ENCODE data around the gene DOCK4. TPM values are rescaled to one million over a fixed set of nuclear protein-coding genes. Genes with fewer than 3 reads are reported as not detected.

The DOCK4 gene
- polyA plus RNA-seq, 4 donors, result 16.9 to 29.9 (median 21.1) TPM

- no peak for DNase-seq (ENCODE audit: low read depth in 4 of 4, low spot score in 2 of 4)
Observed at GRCh38 chr7:111756687-111757178, 449.5 kb downstream of the DOCK4 start.

- no peak for DNase-seq (ENCODE audit: low read depth in 4 of 4, low spot score in 2 of 4)
Observed at GRCh38 chr7:111755383-111755782, 450.8 kb downstream of the DOCK4 start.

DNA sequence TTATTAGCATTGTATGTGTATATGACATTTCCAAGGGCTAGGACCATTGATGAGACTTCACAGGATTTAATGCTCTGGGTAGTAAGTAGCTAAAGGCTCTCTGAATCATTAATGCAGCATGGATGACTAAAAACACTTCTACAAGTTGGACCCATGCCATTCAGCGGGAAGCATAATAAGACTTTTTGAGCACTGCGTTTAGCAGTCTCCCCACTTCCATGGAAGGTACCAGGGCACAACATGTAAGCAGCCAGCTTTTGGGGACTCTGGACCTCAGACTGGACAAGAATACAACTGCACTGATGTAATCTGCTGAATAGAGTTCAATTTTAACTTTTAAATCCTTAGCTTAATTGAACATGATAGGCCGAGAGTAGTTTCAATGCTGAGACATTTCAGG lies 452.2 kb downstream of the DOCK4 start:
- DNase-seq (ENCODE audit: low read depth in 4 of 4, low spot score in 2 of 4), result no peak

DNA sequence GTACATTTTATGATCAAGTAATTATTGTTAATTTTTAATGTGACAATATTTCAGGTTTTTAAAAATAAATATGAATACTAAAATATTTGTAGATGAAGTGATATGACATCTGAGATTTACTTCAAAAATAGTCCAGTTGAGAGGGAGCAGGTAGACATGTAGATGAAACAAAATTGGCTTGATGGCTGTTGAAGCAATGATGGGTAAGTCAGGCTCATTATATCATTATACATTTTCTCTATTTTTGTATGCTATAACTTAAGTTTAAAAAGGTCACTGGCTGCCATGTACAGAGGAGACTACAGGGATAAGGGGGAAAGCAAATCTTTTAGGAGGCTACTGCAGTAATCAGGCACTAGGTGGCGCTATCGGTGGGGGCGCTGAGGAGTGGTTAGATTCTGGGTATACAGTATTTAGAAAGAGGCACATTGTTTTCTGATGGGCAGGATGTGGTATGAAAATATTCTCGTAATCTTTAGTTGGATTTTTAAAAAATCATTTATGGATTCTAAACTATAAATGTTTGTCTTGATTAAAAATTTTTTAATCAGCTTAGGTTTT lies 454.1 kb downstream of the DOCK4 start:
- DNase-seq (ENCODE audit: low read depth in 4 of 4, low spot score in 2 of 4), result no peak

DNA sequence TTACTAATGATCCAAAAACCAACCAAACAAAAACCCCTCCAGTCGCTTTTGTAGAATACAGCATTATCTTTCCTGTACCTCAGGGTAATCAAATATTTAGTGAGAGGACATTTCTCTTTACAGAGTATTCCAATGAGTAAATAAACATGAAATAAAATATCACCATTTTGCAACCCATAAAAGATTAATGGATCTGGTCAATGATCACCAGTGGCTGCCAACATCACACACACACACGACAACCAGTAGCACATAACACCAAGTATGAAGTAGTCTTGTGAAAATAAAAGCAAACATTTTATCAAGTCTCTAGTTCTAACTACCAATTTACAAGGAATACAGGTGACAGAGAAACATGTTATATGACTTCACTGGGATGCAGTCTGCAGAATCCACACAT lies 455.3 kb downstream of the DOCK4 start:
- no peak for DNase-seq (ENCODE audit: low read depth in 4 of 4, low spot score in 2 of 4)

GRCh38 chr7:111750228-111750627 lies 456.0 kb downstream of the DOCK4 start:
- no peak for DNase-seq (ENCODE audit: low read depth in 4 of 4, low spot score in 2 of 4)

DNA sequence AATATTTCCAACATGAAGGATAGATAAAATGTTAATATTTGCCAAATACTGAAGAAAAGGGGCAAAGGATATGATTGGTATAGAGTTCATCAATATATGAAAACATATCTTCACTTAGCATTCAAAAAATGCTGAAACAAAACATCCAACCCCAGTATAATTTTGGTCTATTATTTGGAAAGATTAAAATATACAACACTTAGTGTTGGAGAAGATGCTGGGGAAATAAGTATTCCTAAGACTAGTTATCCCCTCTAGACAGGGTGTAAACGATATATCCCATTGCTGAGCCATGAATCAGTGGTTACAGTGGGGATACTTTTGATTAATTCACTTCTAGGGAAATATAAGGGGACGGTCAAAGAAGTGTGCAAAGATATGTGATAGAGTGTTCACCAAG lies 456.6 kb downstream of the DOCK4 start:
- DNase-seq (ENCODE audit: low read depth in 4 of 4, low spot score in 2 of 4), result no peak

- DNase-seq (ENCODE audit: low read depth in 4 of 4, low spot score in 2 of 4), result no peak
Observed at GRCh38 chr7:111747718-111748117, 458.5 kb downstream of the DOCK4 start.

DNA sequence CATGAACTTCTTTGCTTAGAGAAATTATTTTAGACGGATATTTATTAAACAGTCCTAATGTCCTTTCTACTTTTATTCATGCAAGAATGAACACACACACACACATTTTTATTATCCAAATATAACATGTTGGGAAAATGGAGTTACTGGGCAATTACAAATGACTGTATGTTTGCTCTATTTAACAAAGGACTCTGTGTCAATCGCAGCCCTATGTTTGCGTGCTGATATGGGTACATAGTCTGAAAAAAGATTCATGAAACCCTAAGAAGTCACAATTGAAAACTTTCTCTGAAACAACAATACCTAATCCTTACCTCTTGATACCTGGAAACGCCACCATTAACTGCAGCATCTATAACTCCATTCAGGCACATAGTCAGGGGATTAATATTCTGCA lies 459.2 kb downstream of the DOCK4 start:
- no peak for DNase-seq (ENCODE audit: low read depth in 4 of 4, low spot score in 2 of 4)

DNA sequence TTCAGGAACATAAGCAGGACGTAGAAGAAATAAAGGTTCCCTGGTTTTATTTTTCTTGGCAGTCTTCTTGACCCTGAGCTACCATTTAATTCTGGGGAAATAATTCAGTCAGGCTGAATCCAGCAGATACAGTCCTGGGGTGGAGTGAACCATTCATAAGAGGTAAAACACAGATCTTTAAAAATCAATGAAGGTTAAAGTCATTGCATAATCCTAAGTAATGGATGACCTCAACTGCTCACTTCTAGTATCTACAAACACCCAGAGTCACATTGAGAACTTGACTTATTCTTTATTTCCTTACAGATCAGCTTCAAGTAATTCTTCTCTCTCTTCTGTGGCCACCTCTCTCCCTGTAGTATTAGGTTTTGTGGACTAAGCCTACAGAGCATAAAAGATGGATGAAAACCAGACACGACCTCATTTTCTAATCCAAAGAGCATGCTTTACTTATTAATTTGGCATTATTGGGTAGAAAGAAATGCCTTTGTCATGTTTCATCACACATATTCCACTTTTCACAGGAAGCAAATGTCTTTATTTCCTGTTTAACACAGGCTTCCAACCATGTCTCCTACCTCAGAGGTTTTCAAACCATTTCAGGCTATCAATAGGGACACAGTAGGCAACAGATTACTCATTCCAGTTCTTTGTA lies 461.6 kb downstream of the DOCK4 start:
- no peak for DNase-seq (ENCODE audit: low read depth in 4 of 4, low spot score in 2 of 4)

GRCh38 chr7:111743244-111743847 lies 462.9 kb downstream of the DOCK4 start:
- no peak for DNase-seq (ENCODE audit: low read depth in 4 of 4, low spot score in 2 of 4)

DNA sequence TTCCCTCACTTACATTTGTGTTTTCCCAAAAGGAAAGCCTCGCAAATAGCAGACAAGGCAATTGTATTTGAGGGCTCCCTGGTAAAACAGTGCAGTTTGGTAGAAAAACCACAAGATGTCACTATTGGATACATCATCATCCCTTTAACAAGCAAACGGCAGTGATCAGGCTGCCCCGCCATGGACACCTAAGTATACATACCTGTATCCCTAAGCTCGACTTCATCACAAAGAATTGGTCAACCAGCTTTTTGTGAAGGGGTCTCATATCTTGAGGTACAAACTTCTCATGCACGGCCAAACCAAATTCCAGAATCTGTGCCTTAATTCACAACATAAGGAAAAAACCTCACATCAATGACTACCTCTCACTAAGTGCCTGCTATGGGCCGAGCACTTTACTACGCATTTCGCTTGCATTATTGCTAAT lies 464.4 kb downstream of the DOCK4 start:
- DNase-seq (ENCODE audit: low read depth in 4 of 4, low spot score in 2 of 4), result peak in 1 of 4 donors; percentile 59

GRCh38 chr7:111740942-111741341 lies 465.3 kb downstream of the DOCK4 start:
- DNase-seq (ENCODE audit: low read depth in 4 of 4, low spot score in 2 of 4), result no peak

DNA sequence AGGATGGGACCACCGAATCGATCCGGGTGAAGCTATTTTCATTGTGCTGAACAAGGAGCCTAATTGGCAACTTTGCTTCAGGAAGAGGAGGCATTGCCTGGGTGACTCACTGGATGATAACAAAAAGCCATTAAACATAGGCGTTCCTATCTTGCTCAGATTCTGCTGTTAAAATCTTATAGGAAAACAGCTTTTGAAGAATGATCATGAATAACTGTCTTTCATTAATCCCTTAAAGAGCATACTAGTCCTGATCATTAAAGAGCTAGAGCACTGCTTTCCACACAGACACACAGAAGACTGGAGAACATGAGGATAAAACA lies 469.7 kb downstream of the DOCK4 start:
- DNase-seq (ENCODE audit: low read depth in 4 of 4, low spot score in 2 of 4), result no peak

GRCh38 chr7:111735661-111736551 lies 470.3 kb downstream of the DOCK4 start:
- peak in 3 of 4 donors; percentile 37 to 65 (median 48) for DNase-seq (ENCODE audit: low read depth in 4 of 4, low spot score in 2 of 4)

DNA sequence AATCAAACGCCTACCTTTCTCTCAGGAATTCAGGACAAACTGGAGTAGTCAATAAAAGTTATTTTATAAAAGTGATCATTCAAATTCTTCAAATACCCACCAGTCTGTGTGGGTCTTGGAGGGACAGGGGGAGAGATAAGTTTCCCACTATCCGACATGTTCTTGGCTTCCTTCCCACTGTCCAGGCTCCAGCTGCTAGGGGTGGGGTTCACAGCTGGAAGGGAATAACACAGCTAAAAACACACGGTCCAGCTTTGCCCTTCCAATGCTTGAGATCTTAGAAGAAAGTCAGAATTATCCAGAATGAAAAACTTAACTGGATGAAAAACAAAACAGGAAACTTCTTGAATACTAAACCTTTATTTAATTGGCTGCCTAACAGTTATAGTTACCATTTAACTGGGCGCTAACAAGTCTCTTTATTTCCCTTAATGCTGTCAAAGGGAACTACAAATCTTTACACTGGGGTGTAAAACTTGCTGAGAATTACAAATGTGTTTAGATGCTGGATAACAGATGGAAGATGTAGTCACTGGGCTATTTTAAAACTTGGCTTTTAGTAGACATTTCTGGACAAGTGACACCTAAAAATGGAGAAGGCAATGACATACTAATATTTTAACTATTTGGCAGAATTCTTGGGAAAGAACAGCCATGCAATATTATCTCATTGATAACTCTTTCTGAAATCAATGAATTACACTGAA lies 471.1 kb downstream of the DOCK4 start:
- DNase-seq (ENCODE audit: low read depth in 4 of 4, low spot score in 2 of 4), result no peak

DNA sequence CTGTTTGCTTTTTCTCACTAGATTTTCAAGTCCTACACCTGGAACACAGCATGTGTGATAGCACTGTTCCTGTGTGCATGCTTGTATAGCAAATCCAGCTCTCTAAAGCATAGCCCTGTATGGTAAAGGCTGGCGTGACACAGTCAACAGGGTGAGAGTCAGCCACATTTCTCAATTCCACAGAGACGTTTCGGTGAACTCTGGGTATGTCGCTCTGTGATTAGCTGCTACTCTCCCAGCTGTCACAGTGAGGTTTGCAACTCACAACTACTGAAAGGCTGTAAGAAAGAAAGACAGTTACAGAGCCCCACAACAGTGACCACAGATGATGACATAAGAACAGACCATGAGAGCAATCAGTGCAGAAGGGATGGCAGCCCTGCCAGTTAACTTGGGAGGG lies 473.3 kb downstream of the DOCK4 start:
- DNase-seq (ENCODE audit: low read depth in 4 of 4, low spot score in 2 of 4), result no peak

- DNase-seq (ENCODE audit: low read depth in 4 of 4, low spot score in 2 of 4), result no peak
Observed at GRCh38 chr7:111730476-111731300, 475.5 kb downstream of the DOCK4 start.

DNA sequence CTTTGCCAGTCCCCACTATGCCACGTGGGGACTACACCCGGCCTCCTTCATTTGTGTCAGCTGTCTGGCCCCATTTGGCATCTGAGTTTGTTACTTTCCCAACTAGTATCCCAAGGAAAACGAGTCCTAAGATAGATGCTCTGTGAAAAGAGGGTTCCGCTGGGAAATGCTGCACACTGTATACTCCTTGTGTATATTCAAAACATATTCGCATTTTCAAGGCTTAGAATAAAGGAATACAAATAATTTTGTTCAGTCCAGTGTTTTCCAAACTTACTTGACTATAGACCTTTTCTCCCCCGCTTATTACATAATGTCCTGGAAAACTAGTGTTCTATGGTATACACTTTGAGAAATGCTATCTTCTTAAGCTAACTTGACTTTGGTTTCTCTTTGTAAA lies 476.1 kb downstream of the DOCK4 start:
- no peak for DNase-seq (ENCODE audit: low read depth in 4 of 4, low spot score in 2 of 4)

- no peak for DNase-seq (ENCODE audit: low read depth in 4 of 4, low spot score in 2 of 4)
Observed at GRCh38 chr7:111729483-111729882, 476.7 kb downstream of the DOCK4 start.
